GM12892 (cell line): Measurements from ENCODE around the gene PPP2R2B.
"Not testable (repeated sequence)": the region's sequence is repeated elsewhere in the genome, so short reads cannot be mapped to it uniquely, and the experiment has no call there.

Experiments used
- POLR2A ChIP-seq: IDR thresholded peaks from 2 replicates; pipeline ENCODE4 v1.6.1; 2011; ENCODE audit warnings: low read depth, low read length, control low read depth
- TAF1 ChIP-seq: IDR thresholded peaks from 2 replicates; pipeline ENCODE4 v1.6.1; 2011; ENCODE audit warnings: low read depth, mild to moderate bottlenecking, control low read depth, low read length, borderline replicate concordance

GRCh38 chr5:146556884-146557283 is 321.7 kb downstream of the PPP2R2B start:
- not testable (repeated sequence) for TF ChIP-seq POLR2A, TAF1
